Hepatocyte (in vitro differentiated cells): ENCODE measurements around the gene ZFP36L1. TPM values are rescaled to one million over a fixed set of nuclear protein-coding genes. Genes with fewer than 3 reads are reported as not detected.

Experiments
- DNase-seq: peaks from one replicate; pipeline ENCODE4 v3.0.0-alpha.2; 2016; ENCODE audit warnings: low spot score
- H2AFZ ChIP-seq: fragments of 200-600 bp; sonication (generic); 2 replicates; pipeline ENCODE4 v1.6.0; 2016; ENCODE audit warnings: antibody characterized with exemption, mild to moderate bottlenecking
- H3K27ac ChIP-seq: fragments of 200-600 bp; sonication (generic); 2 replicates; pipeline ENCODE4 v1.5.1; 2016; ENCODE audit warnings: mild to moderate bottlenecking
- H3K27me3 ChIP-seq: fragments of 200-600 bp; sonication (generic); 2 replicates; pipeline ENCODE4 v1.6.1; 2016
- H3K36me3 ChIP-seq: fragments of 200-600 bp; sonication (generic); replicated peaks from 2 replicates; pipeline ENCODE4 v1.5.1; 2016; ENCODE audit warnings: low read depth; ENCODE audit not compliant: insufficient read depth
- H3K4me1 ChIP-seq: fragments of 200-600 bp; sonication (generic); 2 replicates; pipeline ENCODE4 v1.5.1; 2016; ENCODE audit warnings: mild to moderate bottlenecking, moderate library complexity; ENCODE audit not compliant: insufficient read depth
- H3K4me2 ChIP-seq: fragments of 200-600 bp; sonication (generic); 2 replicates; pipeline ENCODE4 v1.6.0; 2016
- H3K4me3 ChIP-seq: fragments of 200-600 bp; sonication (generic); 2 replicates; pipeline ENCODE4 v1.5.1; 2016; ENCODE audit warnings: mild to moderate bottlenecking
- H3K79me2 ChIP-seq: fragments of 200-600 bp; sonication (generic); 2 replicates; pipeline ENCODE4 v1.6.0; 2017; ENCODE audit warnings: mild to moderate bottlenecking
- H3K9me2 ChIP-seq: fragments of 200-600 bp; sonication (generic); replicated peaks from 2 replicates; pipeline ENCODE4 v1.6.0; 2017; ENCODE audit warnings: mild to moderate bottlenecking; ENCODE audit not compliant: insufficient read depth
- H3K9me3 ChIP-seq: fragments of 200-600 bp; sonication (generic); 2 replicates; pipeline ENCODE4 v1.5.1; 2016; ENCODE audit warnings: low read depth, mild to moderate bottlenecking
- H4K20me1 ChIP-seq: fragments of 200-600 bp; sonication (generic); 2 replicates; pipeline ENCODE4 v1.6.0; 2016; ENCODE audit warnings: mild to moderate bottlenecking; ENCODE audit not compliant: insufficient read depth, poor library complexity, severe bottlenecking
- CTCF ChIP-seq: fragments of 200-600 bp; sonication (generic); IDR thresholded peaks from 2 replicates; pipeline ENCODE4 v1.5.1; 2016; ENCODE audit warnings: antibody characterized with exemption, mild to moderate bottlenecking; ENCODE audit not compliant: poor library complexity
- EZH2 ChIP-seq: fragments of 200-600 bp; sonication (generic); IDR thresholded peaks from 2 replicates; pipeline ENCODE4 v1.6.1; 2016; ENCODE audit warnings: antibody characterized with exemption, mild to moderate bottlenecking, borderline replicate concordance
- EZH2phosphoT487 ChIP-seq: fragments of 200-600 bp; sonication (generic); IDR thresholded peaks from one replicate; pipeline ENCODE4 v1.6.1; 2018; ENCODE audit warnings: antibody characterized with exemption, mild to moderate bottlenecking, low read depth, moderate library complexity; ENCODE audit not compliant: unreplicated experiment, severe bottlenecking
- WGBS: methylation state at CpG from one replicate; pipeline ENCODE4 v1.1.6; 2016; ENCODE audit warnings: low lambda C conversion rate; ENCODE audit errors: missing lambda C conversion rate; 5-methylcytosine and 5-hydroxymethylcytosine counted together
- polyA plus RNA-seq: library from polyadenylated mRNA; unstranded; fragments of >200 nt; fragmentation: Nextera tagmentation; extraction: Ambion mirVana; gene quantifications from 2 replicates; pipeline ENCODE4 v1.2.1, GENCODE V29; 2016
- total RNA-seq: library from RNA; depleted of rRNA; stranded (reverse); fragments of >200 nt; gene quantifications from 2 replicates; pipeline ENCODE4 v1.2.3, GENCODE V29; 2014

The ZFP36L1 gene
- total and polyA plus RNA-seq, 2 experiments from 2014 or later: 101 to 404 TPM

GRCh38 chr14:68825729-68826128, 32.9 kb upstream of the ZFP36L1 start:
- 70% methylated on average over 3 of the region's 3 CpGs for WGBS
- H3K9me2 ChIP-seq: no peaks in the 10 kb centered on the region
- H3K79me2 ChIP-seq: no peaks in the 10 kb centered on the region
- DNase-seq: peak; percentile 26
- H3K9me3 ChIP-seq: no peaks in the 10 kb centered on the region
- no peak for TF ChIP-seq CTCF
- no peak for TF ChIP-seq EZH2
- no peak for TF ChIP-seq EZH2phosphoT487
- H3K27me3 ChIP-seq: no peaks in the 10 kb centered on the region
- H3K27ac ChIP-seq: no peak overlapping the region
- peak overlapping the region; percentile 37 for H3K4me2 ChIP-seq
- no peak overlapping the region for H2AFZ ChIP-seq
- H3K36me3 ChIP-seq: no peaks in the 10 kb centered on the region
- H3K4me3 ChIP-seq: no peak overlapping the region
- H4K20me1 ChIP-seq: no peaks in the 10 kb centered on the region
- peaks cover 5% of the 10 kb centered on the region for H3K4me1 ChIP-seq

GRCh38 chr14:68824517-68825347, 31.9 kb upstream of the ZFP36L1 start:
- peak; percentile 86 for DNase-seq
- 41% methylated on average over 11 of the region's 11 CpGs for WGBS
- Histone ChIP-seq H3K4me3 (no peak overlapping the region), H3K27me3 (no peaks in the 10 kb centered on the region), H3K79me2 (no peaks in the 10 kb centered on the region), H4K20me1 (no peaks in the 10 kb centered on the region), H3K27ac (no peak overlapping the region), H2AFZ (no peak overlapping the region), H3K9me2 (no peaks in the 10 kb centered on the region), H3K4me1 (peaks cover 12% of the 10 kb centered on the region), H3K36me3 (no peaks in the 10 kb centered on the region), H3K9me3 (no peaks in the 10 kb centered on the region), H3K4me2 (peak overlapping the region; percentile 23)
- TF ChIP-seq EZH2 (no peak), CTCF (peak; percentile 63)

GRCh38 chr14:68824207-68824516, 31.3 kb upstream of the ZFP36L1 start:
- no peak for TF ChIP-seq EZH2phosphoT487
- no peak for TF ChIP-seq EZH2
- TF ChIP-seq CTCF: no peak
- H3K9me2 ChIP-seq: no peaks in the 10 kb centered on the region
- H3K9me3 ChIP-seq: no peaks in the 10 kb centered on the region
- H3K4me1 ChIP-seq: peaks cover 18% of the 10 kb centered on the region
- WGBS: 100% methylated on average over 1 of the region's 1 CpG
- no peaks in the 10 kb centered on the region for H4K20me1 ChIP-seq
- no peaks in the 10 kb centered on the region for H3K79me2 ChIP-seq
- peak; percentile 3 for DNase-seq
- no peak overlapping the region for H2AFZ ChIP-seq
- no peak overlapping the region for H3K4me3 ChIP-seq
- no peaks in the 10 kb centered on the region for H3K36me3 ChIP-seq
- H3K27ac ChIP-seq: no peak overlapping the region
- no peaks in the 10 kb centered on the region for H3K27me3 ChIP-seq
- H3K4me2 ChIP-seq: no peak overlapping the region
